ENCODE results near the gene ASAP3. TPM values are rescaled to one million over a fixed set of nuclear protein-coding genes. Genes with fewer than 3 reads are reported as not detected.

Gene ASAP3
- total and polyA plus RNA-seq, 2 of the 13 experiments (the other 11 are each of a cell fraction or from before 2014, with no cell fraction given), result 32.6 to 37.0 TPM

- DNase-seq (ENCODE audit: low spot score), result no peak
- peak; percentile 42; the same call in 1 of the 2 replicates for TF ChIP-seq ZNF768 (CRISPR knock-in tag; IDR thresholded peaks at IDR 0.05)
- TF ChIP-seq TFE3 (CRISPR knock-in tag; IDR thresholded peaks at IDR 0.05), result no peak
- in situ Hi-C loops (cut with HindIII; ENCODE audit: extremely low pct_ligation_motif_present, low pct_unique_long_range_greater_than_20kb) (no loop called here), intact Hi-C loops (cut with micrococcal nuclease; ENCODE audit: unreplicated experiment) (no loop called here)
- Histone ChIP-seq H3K27ac (ENCODE audit: extremely low read length, insufficient read depth, low read length) (no peak overlapping the region), H4K20me1 (ENCODE audit: insufficient read depth, low read length) (no peaks in the 10 kb centered on the region), H3K79me2 (ENCODE audit: insufficient read depth, low read length) (no peaks in the 10 kb centered on the region), H3K4me2 (ENCODE audit: low read depth, low read length) (no peak overlapping the region), H3K4me3 (replicated peaks in 1 of 3; ENCODE audit: insufficient read depth in 1 of 3, low read depth in 2 of 3, low read length in 3 of 3) (no peak overlapping the region), H3K36me3 (replicated peaks in 1 of 2; ENCODE audit: control insufficient read depth in 1 of 2, insufficient read depth in 2 of 2, low read length in 2 of 2) (peaks cover 10 to 53% of the 10 kb centered on the region in 2 experiments; a peak in 4 of 5 replicates), H3K9me3 (ENCODE audit: low read length) (no peaks in the 10 kb centered on the region), H2AFZ (ENCODE audit: low read length) (no peak overlapping the region), H3K9ac (ENCODE audit: insufficient read depth, low read depth, low read length) (no peak overlapping the region), H3K4me1 (ENCODE audit: insufficient read depth, low read length) (peaks cover 22% of the 10 kb centered on the region), H3K27me3 (ENCODE audit: control insufficient read depth in 1 of 2, insufficient read depth in 2 of 2, low read length in 2 of 2) (no peaks in the 10 kb centered on the region)
- no peak for FAIRE-seq
- WGBS (ENCODE audit: low lambda C conversion rate), result 95% methylated on average over 4 of the region's 4 CpGs
- no TSS peak for BruUV-seq (replicated peaks)
- no peak for ATAC-seq
- ChIA-PET CTCF (ENCODE audit: low intra/inter-chr PET ratio, low total read pairs) (no interaction called here), POLR2A (no interaction called here)
These were observed 33.1 kb downstream of the ASAP3 start for GRCh38 chr1:23450894-23451293.

- 93% methylated on average over 4 of the region's 4 CpGs for WGBS (ENCODE audit: low lambda C conversion rate)
- no TSS peak for BruUV-seq (replicated peaks)
- Histone ChIP-seq H4K20me1 (ENCODE audit: insufficient read depth, low read length) (no peaks in the 10 kb centered on the region), H2AFZ (ENCODE audit: low read length) (no peak overlapping the region), H3K4me1 (ENCODE audit: insufficient read depth, low read length) (peaks cover 19% of the 10 kb centered on the region), H3K27ac (ENCODE audit: extremely low read length, insufficient read depth, low read length) (no peak overlapping the region), H3K9me3 (ENCODE audit: low read length) (no peaks in the 10 kb centered on the region), H3K36me3 (replicated peaks in 1 of 2; ENCODE audit: control insufficient read depth in 1 of 2, insufficient read depth in 2 of 2, low read length in 2 of 2) (peaks cover 9 to 46% of the 10 kb centered on the region in 2 experiments; a peak in 4 of 5 replicates), H3K4me3 (replicated peaks in 1 of 3; ENCODE audit: insufficient read depth in 1 of 3, low read depth in 2 of 3, low read length in 3 of 3) (no peak overlapping the region), H3K27me3 (ENCODE audit: control insufficient read depth in 1 of 2, insufficient read depth in 2 of 2, low read length in 2 of 2) (no peaks in the 10 kb centered on the region), H3K9ac (ENCODE audit: insufficient read depth, low read depth, low read length) (no peak overlapping the region), H3K4me2 (ENCODE audit: low read depth, low read length) (no peak overlapping the region), H3K79me2 (ENCODE audit: insufficient read depth, low read length) (no peaks in the 10 kb centered on the region)
- FAIRE-seq, result no peak
- intact Hi-C loops (cut with micrococcal nuclease; ENCODE audit: unreplicated experiment) (no loop called here), in situ Hi-C loops (cut with HindIII; ENCODE audit: extremely low pct_ligation_motif_present, low pct_unique_long_range_greater_than_20kb) (no loop called here)
- POLR2A ChIA-PET, result interaction anchor here (1.4 kb wide), 1 partner anchor 25 kb away, joined by 3 read pairs; the partner anchor contains the start of gene TCEA3
- DNase-seq (ENCODE audit: low spot score), result no peak
- ATAC-seq, result no peak
- CTCF ChIA-PET (ENCODE audit: low intra/inter-chr PET ratio, low total read pairs), result no interaction called here
- no peak for TF ChIP-seq WIZ (CRISPR knock-in tag; IDR thresholded peaks at IDR 0.05)
These were observed 34.0 kb downstream of the ASAP3 start for GRCh38 chr1:23449958-23450357.

Data from HepG2 (cell line).